ENCODE data around the gene MACROD2. TPM values are rescaled to one million over a fixed set of nuclear protein-coding genes. Genes with fewer than 3 reads are reported as not detected.

The MACROD2 gene
- total and polyA plus RNA-seq, 9 donors: 3.7 to 25.5 (median 7.8) TPM

DNA sequence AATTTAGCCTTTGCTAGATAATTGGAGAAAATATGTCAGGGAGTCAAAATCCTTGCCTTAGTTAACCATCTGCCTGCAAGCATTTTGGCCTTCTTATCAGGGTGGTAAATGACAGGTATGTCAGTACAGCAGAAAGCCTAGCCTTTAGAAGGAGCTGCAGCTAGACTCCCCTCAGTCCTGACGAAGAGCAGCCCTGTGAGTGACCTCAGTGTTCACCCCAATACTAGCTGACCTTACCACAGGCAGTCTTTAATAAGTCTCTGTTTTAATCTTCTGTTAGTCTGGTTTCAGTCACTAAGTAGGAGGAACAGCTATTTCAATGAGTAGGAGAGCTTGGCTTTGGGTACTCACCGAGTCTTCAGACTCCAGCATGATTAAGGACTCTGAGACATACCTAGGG lies 682.1 kb downstream of the MACROD2 start:
- TF ChIP-seq POLR2A (IDR thresholded peaks at IDR 0.05) (no peak), EP300 (IDR thresholded peaks at IDR 0.05) (no peak)
- TF ChIP-seq, protein P1, sequence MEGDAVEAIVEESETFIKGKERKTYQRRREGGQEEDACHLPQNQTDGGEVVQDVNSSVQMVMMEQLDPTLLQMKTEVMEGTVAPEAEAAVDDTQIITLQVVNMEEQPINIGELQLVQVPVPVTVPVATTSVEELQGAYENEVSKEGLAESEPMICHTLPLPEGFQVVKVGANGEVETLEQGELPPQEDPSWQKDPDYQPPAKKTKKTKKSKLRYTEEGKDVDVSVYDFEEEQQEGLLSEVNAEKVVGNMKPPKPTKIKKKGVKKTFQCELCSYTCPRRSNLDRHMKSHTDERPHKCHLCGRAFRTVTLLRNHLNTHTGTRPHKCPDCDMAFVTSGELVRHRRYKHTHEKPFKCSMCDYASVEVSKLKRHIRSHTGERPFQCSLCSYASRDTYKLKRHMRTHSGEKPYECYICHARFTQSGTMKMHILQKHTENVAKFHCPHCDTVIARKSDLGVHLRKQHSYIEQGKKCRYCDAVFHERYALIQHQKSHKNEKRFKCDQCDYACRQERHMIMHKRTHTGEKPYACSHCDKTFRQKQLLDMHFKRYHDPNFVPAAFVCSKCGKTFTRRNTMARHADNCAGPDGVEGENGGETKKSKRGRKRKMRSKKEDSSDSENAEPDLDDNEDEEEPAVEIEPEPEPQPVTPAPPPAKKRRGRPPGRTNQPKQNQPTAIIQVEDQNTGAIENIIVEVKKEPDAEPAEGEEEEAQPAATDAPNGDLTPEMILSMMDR (IDR thresholded peaks at IDR 0.05): no peak
- no peak overlapping the region for H3K4me3 ChIP-seq
- H3K36me3 ChIP-seq: no peaks in the 10 kb centered on the region
- no peak overlapping the region for H3K27ac ChIP-seq
- no peaks in the 10 kb centered on the region for H3K27me3 ChIP-seq
- DNase-seq: no peak
- intact Hi-C loops (cut with DNase I): no loop called here
- WGBS, 3 donors: 73 to 88% (median 86%) methylated on average over 2 of the region's 2 CpGs
- no peaks in the 10 kb centered on the region for H3K9me3 ChIP-seq
- H3K4me1 ChIP-seq (ENCODE audit: insufficient read depth): no peaks in the 10 kb centered on the region

GRCh38 chr20:14685183-14685582 lies 689.9 kb downstream of the MACROD2 start:
- H3K27ac ChIP-seq: no peak overlapping the region
- no peaks in the 10 kb centered on the region for H3K4me1 ChIP-seq (ENCODE audit: insufficient read depth)
- H3K27me3 ChIP-seq: no peaks in the 10 kb centered on the region
- TF ChIP-seq, protein P1 (IDR thresholded peaks at IDR 0.05): no peak
- no peak for TF ChIP-seq POLR2A (IDR thresholded peaks at IDR 0.05)
- no peak for TF ChIP-seq EP300 (IDR thresholded peaks at IDR 0.05)
- WGBS, 3 donors: 83 to 85% (median 84%) methylated on average over 3 of the region's 3 CpGs
- H3K4me3 ChIP-seq: no peak overlapping the region
- no peaks in the 10 kb centered on the region for H3K36me3 ChIP-seq
- H3K9me3 ChIP-seq: no peaks in the 10 kb centered on the region
- no peak for DNase-seq
- intact Hi-C loops (cut with DNase I): no loop called here

DNA sequence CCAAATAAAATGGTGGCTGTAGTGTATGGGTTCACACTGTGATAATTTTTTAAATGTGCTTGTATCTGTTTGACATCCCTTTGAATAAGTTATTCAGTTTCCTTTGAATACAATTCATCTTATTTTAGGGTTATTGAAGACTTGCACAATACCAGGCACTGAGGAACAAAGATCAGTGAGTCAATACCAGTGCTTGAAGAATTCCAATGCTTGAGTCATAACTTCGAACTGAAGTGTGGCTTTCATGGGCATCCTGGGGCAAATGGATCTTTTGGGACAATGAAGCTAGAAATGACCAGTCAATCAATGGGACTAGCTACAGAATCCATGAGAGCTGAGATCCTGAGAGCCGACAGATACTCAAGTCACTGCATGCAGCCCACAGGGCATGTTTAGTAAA lies 692.0 kb downstream of the MACROD2 start:
- H3K36me3 ChIP-seq: no peaks in the 10 kb centered on the region
- H3K27me3 ChIP-seq: no peaks in the 10 kb centered on the region
- intact Hi-C loops (cut with DNase I): no loop called here
- no peaks in the 10 kb centered on the region for H3K4me1 ChIP-seq (ENCODE audit: insufficient read depth)
- H3K4me3 ChIP-seq: no peak overlapping the region
- no peak for TF ChIP-seq POLR2A (IDR thresholded peaks at IDR 0.05)
- no peak for TF ChIP-seq EP300 (IDR thresholded peaks at IDR 0.05)
- TF ChIP-seq, protein P1 (IDR thresholded peaks at IDR 0.05): no peak
- DNase-seq: no peak
- WGBS, 3 donors: 78 to 90% (median 88%) methylated on average over 2 of the region's 2 CpGs
- H3K9me3 ChIP-seq: no peaks in the 10 kb centered on the region
- H3K27ac ChIP-seq: no peak overlapping the region

- Histone ChIP-seq H3K4me1 (ENCODE audit: insufficient read depth) (no peaks in the 10 kb centered on the region), H3K9me3 (no peaks in the 10 kb centered on the region), H3K27ac (no peak overlapping the region), H3K4me3 (no peak overlapping the region), H3K27me3 (no peaks in the 10 kb centered on the region), H3K36me3 (no peaks in the 10 kb centered on the region)
- 50 to 62% (median 52%) methylated on average over 2 of the region's 2 CpGs for WGBS, 3 donors
- TF ChIP-seq, protein P1 (IDR thresholded peaks at IDR 0.05): no peak
- TF ChIP-seq POLR2A (IDR thresholded peaks at IDR 0.05) (no peak), EP300 (IDR thresholded peaks at IDR 0.05) (no peak)
- intact Hi-C loops (cut with DNase I): no loop called here
- DNase-seq: no peak
Measured at GRCh38 chr20:14688005-14688404, 692.7 kb downstream of the MACROD2 start.

All from ovary (tissue), 9 donors.